H9 (cell line): ENCODE data around the gene DSTN. TPM values are rescaled to one million over a fixed set of nuclear protein-coding genes. Genes with fewer than 3 reads are reported as not detected.
A peak's percentile ranks its signal among the peaks of the same experiment; 100 is the strongest.

ENCODE experiments used
- DNase-seq: peaks from one replicate; pipeline ENCODE4 v3.0.0-alpha.2; 2017
- H2AFZ ChIP-seq: one replicate; pipeline ENCODE4 v1.6.1; 2013; ENCODE audit warnings: mild to moderate bottlenecking, low read length, control low read depth, moderate library complexity
- H2AK5ac ChIP-seq: 2 replicates; pipeline ENCODE4 v1.6.1; 2013; ENCODE audit warnings: low read length, control low read depth, mixed read lengths; ENCODE audit not compliant: insufficient read length
- H2BK120ac ChIP-seq: one replicate; pipeline ENCODE4 v1.6.1; 2013; ENCODE audit warnings: low read depth, mild to moderate bottlenecking, low read length, control low read depth, inconsistent platforms; ENCODE audit not compliant: poor library complexity, severe bottlenecking
- H2BK12ac ChIP-seq: 2 replicates; pipeline ENCODE4 v1.6.1; 2013; ENCODE audit warnings: low read length, control low read depth, mixed read lengths, low read depth; ENCODE audit not compliant: insufficient read length
- H2BK15ac ChIP-seq: 2 replicates; pipeline ENCODE4 v1.6.1; 2013; ENCODE audit warnings: low read depth, low read length, control low read depth
- H2BK20ac ChIP-seq: one replicate; pipeline ENCODE4 v1.6.1; 2013; ENCODE audit warnings: low read depth, mild to moderate bottlenecking, low read length, control low read depth, inconsistent platforms; ENCODE audit not compliant: poor library complexity, severe bottlenecking
- H2BK5ac ChIP-seq: 2 replicates; pipeline ENCODE4 v1.6.1; 2013; ENCODE audit warnings: low read length, control low read depth, mixed read lengths; ENCODE audit not compliant: insufficient read length
- H3K14ac ChIP-seq: 2 replicates; pipeline ENCODE4 v1.6.1; 2013; ENCODE audit warnings: low read length, control low read depth; ENCODE audit not compliant: insufficient read depth
- H3K18ac ChIP-seq: 2 replicates; pipeline ENCODE4 v1.6.1; 2013; ENCODE audit warnings: low read depth, mild to moderate bottlenecking, mixed read lengths, low read length, control low read depth; ENCODE audit not compliant: insufficient read length
- H3K23ac ChIP-seq: 2 replicates; pipeline ENCODE4 v1.6.1; 2013; ENCODE audit warnings: low read length, control low read depth, mixed read lengths, low read depth; ENCODE audit not compliant: insufficient read length
- H3K23me2 ChIP-seq: 2 replicates; pipeline ENCODE4 v1.6.1; 2013; ENCODE audit warnings: low read depth, mild to moderate bottlenecking, mixed read lengths, low read length, control low read depth; ENCODE audit not compliant: insufficient read length, poor library complexity, severe bottlenecking
- H3K27ac ChIP-seq: 2 replicates; pipeline ENCODE4 v1.5.1; 2013; ENCODE audit warnings: low read length, control low read depth, mixed read lengths, low read depth; ENCODE audit not compliant: insufficient read length
- H3K27me3 ChIP-seq: 2 replicates; pipeline ENCODE4 v1.6.1; 2013; ENCODE audit warnings: low read length, control low read depth, inconsistent platforms; ENCODE audit not compliant: insufficient read depth
- H3K4ac ChIP-seq: 2 replicates; pipeline ENCODE4 v1.6.1; 2013; ENCODE audit warnings: low read depth, mild to moderate bottlenecking, control low read depth, inconsistent platforms, low read length, moderate library complexity
- H3K4me1 ChIP-seq: 2 replicates; pipeline ENCODE4 v1.6.1; 2013; ENCODE audit warnings: low read length, control low read depth, inconsistent platforms; ENCODE audit not compliant: insufficient read depth
- H3K4me2 ChIP-seq: 2 replicates; pipeline ENCODE4 v1.6.1; 2013; ENCODE audit warnings: low read length, control low read depth, mixed read lengths; ENCODE audit not compliant: insufficient read length, insufficient read depth
- H3K56ac ChIP-seq: 2 replicates; pipeline ENCODE4 v1.6.1; 2013; ENCODE audit warnings: low read depth, mild to moderate bottlenecking, mixed read lengths, low read length, control low read depth; ENCODE audit not compliant: insufficient read length
- H3K79me1 ChIP-seq: 2 replicates; pipeline ENCODE4 v1.6.1; 2013; ENCODE audit warnings: low read depth, mild to moderate bottlenecking, moderate library complexity, low read length, control low read depth, inconsistent platforms; ENCODE audit not compliant: insufficient read depth, poor library complexity, severe bottlenecking
- H3K79me2 ChIP-seq: 2 replicates; pipeline ENCODE4 v1.6.1; 2013; ENCODE audit warnings: low read length, control low read depth, inconsistent platforms; ENCODE audit not compliant: insufficient read depth
- H3K9ac ChIP-seq: 2 replicates; pipeline ENCODE4 v1.6.1; 2013; ENCODE audit warnings: low read length, control low read depth, mixed read lengths; ENCODE audit not compliant: insufficient read length; ENCODE audit errors: extremely low read depth
- H3K9me3 ChIP-seq: one replicate; pipeline ENCODE4 v1.6.1; 2013; ENCODE audit warnings: low read depth, low read length, inconsistent platforms; ENCODE audit not compliant: control insufficient read depth
- H3T11ph ChIP-seq: one replicate; pipeline ENCODE4 v1.6.1; 2013; ENCODE audit warnings: mild to moderate bottlenecking, low read length, control low read depth, inconsistent platforms
- H4K20me1 ChIP-seq: one replicate; pipeline ENCODE4 v1.6.1; 2013; ENCODE audit not compliant: control insufficient read depth, insufficient read length, insufficient read depth
- H4K5ac ChIP-seq: 2 replicates; pipeline ENCODE4 v1.6.1; 2013; ENCODE audit warnings: low read depth, mild to moderate bottlenecking, mixed read lengths, low read length, control low read depth; ENCODE audit not compliant: insufficient read length
- H4K8ac ChIP-seq: replicated peaks from 2 replicates; pipeline ENCODE4 v1.6.1; 2013; ENCODE audit warnings: low read length, control low read depth, mixed read lengths, low read depth; ENCODE audit not compliant: insufficient read length
- H4K91ac ChIP-seq: 2 replicates; pipeline ENCODE4 v1.6.1; 2013; ENCODE audit warnings: low read depth, mild to moderate bottlenecking, moderate library complexity, mixed read lengths, low read length, control low read depth; ENCODE audit not compliant: insufficient read length
- H3K27ac Mint-ChIP-seq, 3 experiments: 2 replicates in 2 of 3; 3 replicates in 1 of 3; pipeline ENCODE4 v1.8.0; 2020 to 2021; ENCODE audit warnings: mixed read lengths in 3 of 3, mild to moderate bottlenecking in 1 of 3, moderate library complexity in 1 of 3
- H3K27me3 Mint-ChIP-seq: 2 replicates; pipeline ENCODE4 v1.8.0; 2021; ENCODE audit warnings: low read depth, mild to moderate bottlenecking, moderate library complexity, mixed read lengths
- H3K36me3 Mint-ChIP-seq, 3 experiments: 2 replicates in 2 of 3; 3 replicates in 1 of 3; pipeline ENCODE4 v1.8.0; 2020 to 2021; ENCODE audit warnings: low read depth in 3 of 3, mixed read lengths in 3 of 3; ENCODE audit not compliant: insufficient read depth in 1 of 3
- H3K4me1 Mint-ChIP-seq, 2 experiments: 2 replicates each; pipeline ENCODE4 v1.8.0; 2020; ENCODE audit warnings: mixed read lengths in 2 of 2
- H3K4me3 Mint-ChIP-seq, 2 experiments: 2 replicates in 1 of 2; 3 replicates in 1 of 2; pipeline ENCODE4 v1.8.0; 2020 to 2021; ENCODE audit warnings: mild to moderate bottlenecking in 2 of 2, mixed read lengths in 2 of 2, moderate library complexity in 1 of 2
- H3K9me3 Mint-ChIP-seq, 2 experiments: 2 replicates in 1 of 2; 3 replicates in 1 of 2; pipeline ENCODE4 v1.8.0; 2020; ENCODE audit warnings: mild to moderate bottlenecking in 2 of 2, mixed read lengths in 2 of 2, moderate library complexity in 1 of 2
- WGBS: extraction: QIAGEN DNeasy Blood & Tissue Kit; methylation state at CpG from one replicate; pipeline ENCODE4 v1.1.7; 2013; ENCODE audit warnings: missing lambda C conversion rate, low lambda C conversion rate, mixed read lengths; ENCODE audit not compliant: insufficient read length; ENCODE audit errors: extremely low coverage; 5-methylcytosine and 5-hydroxymethylcytosine counted together
- total RNA-seq: library from RNA; stranded (reverse); gene quantifications from 2 replicates; pipeline ENCODE4 v1.2.1, GENCODE V29; 2021
- TF ChIP-seq, protein P1 (sequence below): fragments of 200-600 bp; sonication (generic); conservative IDR thresholded peaks from 3 replicates; pipeline ENCODE4 v1.8.0; 2021; ENCODE audit warnings: antibody characterized with exemption, mild to moderate bottlenecking

Gene DSTN
- total RNA-seq, 1 experiment from 2014 or later, result 145 TPM

DNA sequence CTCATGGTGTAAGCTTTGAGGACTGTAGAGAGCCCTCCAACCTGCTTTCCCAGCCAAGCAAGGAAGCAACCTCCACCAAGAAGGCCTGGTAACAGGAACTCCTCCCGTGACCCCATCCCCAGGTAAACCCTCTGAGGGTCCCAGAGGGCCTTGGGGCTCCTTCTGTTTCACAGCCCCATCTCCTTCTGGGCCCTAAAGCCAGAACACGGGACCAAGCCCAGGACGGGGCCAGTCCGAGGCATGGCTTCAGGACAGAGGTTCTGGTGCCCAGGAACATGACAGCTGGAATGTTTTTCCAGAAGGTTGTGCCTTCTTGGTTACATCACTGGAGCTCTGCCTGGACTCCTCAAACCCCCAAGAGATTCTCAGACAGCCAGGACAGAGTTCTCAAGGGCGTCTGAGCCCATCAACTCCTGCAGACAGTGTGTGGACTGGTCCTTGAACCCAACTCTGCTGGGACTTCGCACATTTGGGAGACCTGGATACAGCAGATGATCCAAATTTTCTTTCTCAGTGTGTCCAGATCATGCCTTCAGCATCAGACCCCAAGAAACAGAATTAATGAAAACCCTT is 69.0 kb downstream of the DSTN start:
- H3K14ac ChIP-seq, result no peak overlapping the region
- no peak overlapping the region for H3K23ac ChIP-seq
- Mint-ChIP-seq H3K27me3 (no peaks in the 10 kb centered on the region), H3K4me1 (peaks cover 11 to 27% of the 10 kb centered on the region in 2 experiments), H3K27ac (peak overlapping the region in 1 of 3 experiments; percentile 54; a peak in 1 of 7 replicates), H3K4me3 (no peak overlapping the region), H3K36me3 (peaks cover 26 to 43% (median 40%) of the 10 kb centered on the region in 3 experiments; a peak in 6 of 7 replicates), H3K9me3 (no peaks in the 10 kb centered on the region)
- no peak overlapping the region for H2AK5ac ChIP-seq
- no peak overlapping the region for H3K18ac ChIP-seq
- no peak overlapping the region for H3K56ac ChIP-seq
- no peaks in the 10 kb centered on the region; the same call in 1 of the 2 replicates for H3K79me2 ChIP-seq
- no peak overlapping the region for H3K4ac ChIP-seq
- no peaks in the 10 kb centered on the region for H3K23me2 ChIP-seq
- H2BK12ac ChIP-seq, result no peak overlapping the region
- no peak overlapping the region for H2BK15ac ChIP-seq
- no peak overlapping the region for H4K5ac ChIP-seq
- no peak overlapping the region for H2BK20ac ChIP-seq
- no peak overlapping the region for H4K8ac ChIP-seq
- no peaks in the 10 kb centered on the region for H3K79me1 ChIP-seq
- no peaks in the 10 kb centered on the region for H3K27me3 ChIP-seq
- DNase-seq, result no peak
- no peak overlapping the region for H2BK120ac ChIP-seq
- no peak overlapping the region for H2BK5ac ChIP-seq
- H3K4me1 ChIP-seq, result no peaks in the 10 kb centered on the region
- no peak overlapping the region for H3K9ac ChIP-seq
- H3K4me2 ChIP-seq, result no peak overlapping the region
- no peak overlapping the region for H3K27ac ChIP-seq
- TF ChIP-seq, protein P1, sequence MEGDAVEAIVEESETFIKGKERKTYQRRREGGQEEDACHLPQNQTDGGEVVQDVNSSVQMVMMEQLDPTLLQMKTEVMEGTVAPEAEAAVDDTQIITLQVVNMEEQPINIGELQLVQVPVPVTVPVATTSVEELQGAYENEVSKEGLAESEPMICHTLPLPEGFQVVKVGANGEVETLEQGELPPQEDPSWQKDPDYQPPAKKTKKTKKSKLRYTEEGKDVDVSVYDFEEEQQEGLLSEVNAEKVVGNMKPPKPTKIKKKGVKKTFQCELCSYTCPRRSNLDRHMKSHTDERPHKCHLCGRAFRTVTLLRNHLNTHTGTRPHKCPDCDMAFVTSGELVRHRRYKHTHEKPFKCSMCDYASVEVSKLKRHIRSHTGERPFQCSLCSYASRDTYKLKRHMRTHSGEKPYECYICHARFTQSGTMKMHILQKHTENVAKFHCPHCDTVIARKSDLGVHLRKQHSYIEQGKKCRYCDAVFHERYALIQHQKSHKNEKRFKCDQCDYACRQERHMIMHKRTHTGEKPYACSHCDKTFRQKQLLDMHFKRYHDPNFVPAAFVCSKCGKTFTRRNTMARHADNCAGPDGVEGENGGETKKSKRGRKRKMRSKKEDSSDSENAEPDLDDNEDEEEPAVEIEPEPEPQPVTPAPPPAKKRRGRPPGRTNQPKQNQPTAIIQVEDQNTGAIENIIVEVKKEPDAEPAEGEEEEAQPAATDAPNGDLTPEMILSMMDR, result no peak
- H2AFZ ChIP-seq, result no peak overlapping the region
- no peaks in the 10 kb centered on the region for H3K9me3 ChIP-seq
- no peaks in the 10 kb centered on the region for H4K20me1 ChIP-seq
- no CpG with 5 or more reads among the region's 6 CpGs for WGBS
- H3T11ph ChIP-seq, result no peak overlapping the region
- no peak overlapping the region for H4K91ac ChIP-seq
